B cell (primary cell): Measurements from ENCODE around the gene DQX1. TPM values are rescaled to one million over a fixed set of nuclear protein-coding genes. Genes with fewer than 3 reads are reported as not detected.

Experiments
- ATAC-seq: fragments of 200-7000 bp; cut with Tn5 transposase; one replicate; pipeline ENCODE4 v1.10.0; 2021; ENCODE audit warnings: low read depth, mild to moderate bottlenecking, moderate number of reproducible peaks, moderate library complexity
- CTCF ChIA-PET: fragments of 350-600 bp; sonication (Branson Sonifier 250); formaldehyde crosslinking; loops from one replicate; lab custom pipeline; 2021; ENCODE audit warnings: antibody characterized with exemption, inconsistent platforms; lab: Charles Lee
- POLR2A ChIA-PET: fragments of 350-600 bp; sonication (Branson Sonifier 250); formaldehyde crosslinking; loops from one replicate; lab custom pipeline; 2021; ENCODE audit warnings: antibody characterized with exemption; lab: Charles Lee
- DNase-seq: peaks from one replicate; pipeline ENCODE4 v3.0.0; 2013
- H2AFZ ChIP-seq: 2 replicates; pipeline ENCODE4 v1.6.1; 2012; ENCODE audit warnings: mild to moderate bottlenecking, low read depth, low read length; ENCODE audit not compliant: insufficient read depth, poor library complexity, severe bottlenecking
- H3K27ac ChIP-seq, 2 donors: 1 replicate in 1 of 2; 2 replicates in 1 of 2; pipeline ENCODE4 v1.5.1; 2012 to 2013; ENCODE audit warnings: low read length in 2 of 2, mild to moderate bottlenecking in 2 of 2, moderate library complexity in 1 of 2
- H3K27me3 ChIP-seq, 4 experiments: fragments of 200-600 bp in 1 of 4; sonication (generic) in 1 of 4; replicated peaks in 1 of 4; 1 replicate in 2 of 4; 2 replicates in 2 of 4; pipeline versions ENCODE4 v1.6.1 to v1.7.0; 2013 to 2016; ENCODE audit warnings: low read length in 3 of 4, mild to moderate bottlenecking in 2 of 4, mixed read lengths in 1 of 4, moderate library complexity in 1 of 4; ENCODE audit not compliant: insufficient read depth in 4 of 4, control insufficient read depth in 3 of 4; ENCODE audit errors: control extremely low read depth in 1 of 4
- H3K36me3 ChIP-seq, 2 experiments: replicated peaks in 1 of 2; 1 replicate in 1 of 2; 2 replicates in 1 of 2; pipeline versions ENCODE4 v1.6.1 to v1.7.1; 2013; ENCODE audit warnings: low read length in 1 of 2; ENCODE audit not compliant: insufficient read depth in 2 of 2, control insufficient read depth in 1 of 2; ENCODE audit errors: control extremely low read depth in 1 of 2, extremely low read depth in 1 of 2
- H3K4me1 ChIP-seq, 2 donors: fragments of 200-600 bp in 1 of 2; sonication (generic) in 1 of 2; 1 replicate in 1 of 2; 2 replicates in 1 of 2; pipeline versions ENCODE4 v1.5.1 to v1.6.1; 2013 to 2017; ENCODE audit warnings: low read length in 2 of 2; ENCODE audit not compliant: control insufficient read depth in 2 of 2, insufficient read depth in 2 of 2
- H3K4me2 ChIP-seq: replicated peaks from 2 replicates; pipeline ENCODE3; 2012; ENCODE audit warnings: mild to moderate bottlenecking, low read depth, low read length; ENCODE audit not compliant: poor library complexity, severe bottlenecking
- H3K4me3 ChIP-seq, 5 experiments: fragments of 200-600 bp in 1 of 5; sonication (generic) in 1 of 5; 1 replicate in 3 of 5; 2 replicates in 2 of 5; pipeline versions ENCODE4 v1.5.1 to v1.7.0; 2011 to 2016; ENCODE audit warnings: low read length in 4 of 5, mild to moderate bottlenecking in 4 of 5, low read depth in 2 of 5, control low read depth in 1 of 5, moderate library complexity in 1 of 5; ENCODE audit not compliant: insufficient read depth in 1 of 5; ENCODE audit errors: control extremely low read depth in 1 of 5, extremely low read depth in 1 of 5
- H3K79me2 ChIP-seq: fragments of 200-600 bp; sonication (generic); one replicate; pipeline ENCODE4 v1.6.0; 2016; ENCODE audit warnings: low read length; ENCODE audit not compliant: control insufficient read depth, insufficient read depth
- H3K9ac ChIP-seq: fragments of 200-600 bp; sonication (generic); 2 replicates; pipeline ENCODE4 v1.6.1; 2017; ENCODE audit warnings: mild to moderate bottlenecking, low read length, moderate library complexity
- H3K9me3 ChIP-seq, 3 donors: one replicate each; pipeline versions ENCODE4 v1.6.1 to v1.7.1; 2013; ENCODE audit warnings: low read length in 2 of 3; ENCODE audit not compliant: control insufficient read depth in 2 of 3, insufficient read depth in 1 of 3; ENCODE audit errors: control extremely low read depth in 1 of 3
- H4K20me1 ChIP-seq: 2 replicates; pipeline ENCODE4 v1.6.0; 2012; ENCODE audit warnings: mild to moderate bottlenecking, low read length; ENCODE audit not compliant: insufficient read depth, control insufficient read depth, poor library complexity, severe bottlenecking
- H3K27ac Mint-ChIP-seq: one replicate; pipeline ENCODE4 v1.8.0; 2021; ENCODE audit warnings: mixed read lengths
- H3K27me3 Mint-ChIP-seq: one replicate; pipeline ENCODE4 v1.8.0; 2021; ENCODE audit warnings: mixed read lengths
- H3K4me1 Mint-ChIP-seq: one replicate; pipeline ENCODE4 v1.8.0; 2021; ENCODE audit warnings: mixed read lengths
- H3K4me3 Mint-ChIP-seq: one replicate; pipeline ENCODE4 v1.8.0; 2021; ENCODE audit warnings: mixed read lengths
- H3K9me3 Mint-ChIP-seq: one replicate; pipeline ENCODE4 v1.8.0; 2022; ENCODE audit warnings: mixed read lengths; ENCODE audit not compliant: insufficient read depth
- EZH2 ChIP-seq: IDR thresholded peaks from 2 replicates; pipeline ENCODE4 v1.6.1; 2012; ENCODE audit warnings: borderline replicate concordance, low read depth, mild to moderate bottlenecking, moderate library complexity, low read length; ENCODE audit not compliant: insufficient read depth, poor library complexity, severe bottlenecking
- WGBS: methylation state at CpG from one replicate; pipeline ENCODE4 v1.1.5; 2013; ENCODE audit warnings: missing lambda C conversion rate; ENCODE audit not compliant: insufficient coverage; 5-methylcytosine and 5-hydroxymethylcytosine counted together
- intact Hi-C: fragments of 100-400 bp; cut with micrococcal nuclease; formaldehyde crosslinking; loops from one replicate; pipeline ENCODE4 v1.10.0; 2022
- polyA plus RNA-seq: library from polyadenylated mRNA; depleted of rRNA; stranded (reverse); fragments of >200 nt; gene quantifications from 2 replicates; pipeline ENCODE4 v1.2.3, GENCODE V29; 2012
- total RNA-seq, 2 donors: library from RNA; stranded (reverse); fragments of 120-200 nt in 1 of 2; gene quantifications; 1 replicate in 1 of 2; 2 replicates in 1 of 2; pipeline versions ENCODE4 v1.2.3 to v1.2.4, GENCODE V29; 2013 to 2022
- TF ChIP-seq, protein P1 (sequence below): fragments of 200-600 bp; IDR thresholded peaks from one replicate; pipeline ENCODE4 v1.8.0; 2022; ENCODE audit warnings: antibody characterized with exemption, mild to moderate bottlenecking

The DQX1 gene
- total and polyA plus RNA-seq, 2 donors (not counting 1 experiment from before 2014, with no cell fraction given) = 0.46 to 0.57 TPM

DNA sequence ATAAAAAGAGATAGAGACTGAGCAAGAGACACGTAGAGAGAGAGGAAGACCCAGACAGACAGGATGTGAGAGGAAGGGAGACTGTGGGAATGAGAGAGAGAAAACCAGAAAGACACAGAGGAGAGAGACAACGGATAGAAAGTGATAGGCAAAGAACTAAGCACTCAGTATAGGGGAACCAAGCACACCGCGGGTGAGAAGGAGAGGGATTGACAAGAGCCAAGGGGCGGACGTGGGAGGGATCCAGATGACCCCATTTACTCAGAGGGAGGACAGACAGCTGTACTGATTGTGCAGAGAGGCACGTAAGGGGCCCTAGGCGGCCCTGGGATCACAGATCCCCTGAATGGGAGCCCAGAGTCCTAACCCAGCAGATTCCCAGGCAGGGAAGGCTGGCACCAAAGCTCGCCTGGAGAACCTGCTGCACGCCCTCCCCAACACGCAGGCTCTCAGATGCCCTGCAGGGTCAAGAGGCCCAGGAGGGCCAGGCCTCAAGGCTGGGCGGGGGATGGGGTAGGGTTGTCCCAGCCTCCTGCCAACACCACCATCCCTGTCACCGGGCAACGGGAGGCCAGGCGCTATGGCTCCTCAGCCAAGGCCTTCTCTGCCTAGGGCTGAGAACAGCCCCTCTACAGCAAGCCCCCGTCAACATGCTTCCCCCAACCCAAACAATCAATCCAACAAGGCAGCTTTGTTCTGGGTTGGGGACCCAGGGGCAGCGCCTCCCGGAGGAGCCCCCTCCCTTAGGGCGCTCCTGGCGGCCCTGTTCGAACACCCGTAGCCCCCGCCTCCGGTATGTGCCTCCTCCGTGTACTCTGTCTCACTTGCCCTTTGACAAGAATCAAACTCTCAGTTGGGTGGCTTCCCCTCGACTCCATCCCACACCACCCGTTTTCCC, 27.1 kb upstream of the DQX1 start:
- 90% methylated on average over 24 of the region's 27 CpGs for WGBS
- Mint-ChIP-seq H3K27ac (peak overlapping the region; percentile 83), H3K4me1 (peaks cover 28% of the 10 kb centered on the region), H3K27me3 (peaks cover 4% of the 10 kb centered on the region), H3K4me3 (peak overlapping the region; percentile 72), H3K9me3 (no peaks in the 10 kb centered on the region)
- H4K20me1 ChIP-seq = peaks cover 15% of the 10 kb centered on the region
- H3K4me3 ChIP-seq = peak overlapping the region in 2 of 5 experiments; percentile 73 to 99
- ChIA-PET POLR2A (interaction anchor here (1.0 kb wide), 1 partner anchor 22 kb away, joined by 4 read pairs; no protein-coding TSS in a partner anchor), CTCF (interaction anchor here (1.5 kb wide), 1 partner anchor 47 kb away, joined by 4 read pairs; no protein-coding TSS in a partner anchor)
- peaks cover 23 to 45% of the 10 kb centered on the region in 2 donors for H3K4me1 ChIP-seq
- peaks cover 0 to 15% of the 10 kb centered on the region in 2 experiments for H3K36me3 ChIP-seq
- peak overlapping the region; percentile 96 for H3K9ac ChIP-seq
- DNase-seq = peak; percentile 35
- H3K27me3 ChIP-seq = peaks cover 0 to 22% (median 13%) of the 10 kb centered on the region in 4 experiments
- peaks cover 11% of the 10 kb centered on the region for H3K79me2 ChIP-seq
- peak overlapping the region; percentile 97 for H3K4me2 ChIP-seq
- H3K27ac ChIP-seq = peak overlapping the region in 1 of 2 donors; percentile 76
- H2AFZ ChIP-seq = peak overlapping the region; percentile 97
- ATAC-seq = no peak
- H3K9me3 ChIP-seq = no peaks in the 10 kb centered on the region
- no peak for TF ChIP-seq EZH2
- TF ChIP-seq, protein P1, sequence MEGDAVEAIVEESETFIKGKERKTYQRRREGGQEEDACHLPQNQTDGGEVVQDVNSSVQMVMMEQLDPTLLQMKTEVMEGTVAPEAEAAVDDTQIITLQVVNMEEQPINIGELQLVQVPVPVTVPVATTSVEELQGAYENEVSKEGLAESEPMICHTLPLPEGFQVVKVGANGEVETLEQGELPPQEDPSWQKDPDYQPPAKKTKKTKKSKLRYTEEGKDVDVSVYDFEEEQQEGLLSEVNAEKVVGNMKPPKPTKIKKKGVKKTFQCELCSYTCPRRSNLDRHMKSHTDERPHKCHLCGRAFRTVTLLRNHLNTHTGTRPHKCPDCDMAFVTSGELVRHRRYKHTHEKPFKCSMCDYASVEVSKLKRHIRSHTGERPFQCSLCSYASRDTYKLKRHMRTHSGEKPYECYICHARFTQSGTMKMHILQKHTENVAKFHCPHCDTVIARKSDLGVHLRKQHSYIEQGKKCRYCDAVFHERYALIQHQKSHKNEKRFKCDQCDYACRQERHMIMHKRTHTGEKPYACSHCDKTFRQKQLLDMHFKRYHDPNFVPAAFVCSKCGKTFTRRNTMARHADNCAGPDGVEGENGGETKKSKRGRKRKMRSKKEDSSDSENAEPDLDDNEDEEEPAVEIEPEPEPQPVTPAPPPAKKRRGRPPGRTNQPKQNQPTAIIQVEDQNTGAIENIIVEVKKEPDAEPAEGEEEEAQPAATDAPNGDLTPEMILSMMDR = no peak
- intact Hi-C loops = loop anchor here (10.0 kb wide), 1 partner anchor 158 kb away; no protein-coding TSS in a partner anchor
